GM23248 (cell line): ENCODE data around the gene KCNQ1OT1.

Experiments
- EZH2 ChIP-seq: fragments of 200-600 bp; sonication (generic); IDR thresholded peaks from 2 replicates; pipeline ENCODE4 v1.6.1; 2018; ENCODE audit warnings: antibody characterized with exemption, mild to moderate bottlenecking; ENCODE audit not compliant: insufficient read depth, poor library complexity, severe bottlenecking
- EZH2phosphoT487 ChIP-seq: fragments of 200-600 bp; sonication (generic); IDR thresholded peaks from 2 replicates; pipeline ENCODE4 v1.6.1; 2018; ENCODE audit warnings: antibody characterized with exemption, moderate library complexity, mild to moderate bottlenecking, low read depth; ENCODE audit not compliant: insufficient read depth

GRCh38 chr11:2688381-2689231 is 11.2 kb downstream of the KCNQ1OT1 start:
- TF ChIP-seq EZH2phosphoT487 (no peak), EZH2 (no peak)
